ENCODE results near the gene KRT74.
A peak's percentile ranks its signal among the peaks of the same experiment; 100 is the strongest.

Gene KRT74

GRCh38 chr12:52573743-52574142 lies at the start of gene KRT74:
TSS of gene KRT74 (minus strand) at chr12:52573843. CDS start at chr12:52573777, 66 bp downstream.
- intact Hi-C loops (cut with DNase I) = no loop called here
- DNase-seq = no peak

GRCh38 chr12:52622349-52622748 lies 48.7 kb upstream of the KRT74 start:
- intact Hi-C loops (cut with DNase I) = no loop called here
- DNase-seq = peak in 1 of 42 donors; percentile 0

GRCh38 chr12:52618866-52619265 lies 45.2 kb upstream of the KRT74 start:
- peak in 2 of 42 donors; percentile 4 to 39 for DNase-seq
- intact Hi-C loops (cut with DNase I) = no loop called here

- peak in 1 of 42 donors; percentile 16 for DNase-seq
- intact Hi-C loops (cut with DNase I) = no loop called here
These were observed 44.6 kb upstream of the KRT74 start, which contains the start of gene KRT73 for GRCh38 chr12:52618216-52618615. TSS of gene KRT73 (minus strand) at chr12:52618559. CDS start at chr12:52618524, 35 bp downstream.

- intact Hi-C loops (cut with DNase I) = no loop called here
- DNase-seq = no peak
These were observed 43.8 kb upstream of the KRT74 start for GRCh38 chr12:52617403-52617785.

GRCh38 chr12:52616680-52617402 lies 43.2 kb upstream of the KRT74 start:
- DNase-seq = no peak
- intact Hi-C loops (cut with DNase I) = no loop called here

- intact Hi-C loops (cut with DNase I) = no loop called here
These were observed 42.3 kb upstream of the KRT74 start for GRCh38 chr12:52615912-52616311.

GRCh38 chr12:52615208-52615868 lies 41.7 kb upstream of the KRT74 start:
- intact Hi-C loops (cut with DNase I) = no loop called here
- peak in 2 of 42 donors; percentile 6 to 10 for DNase-seq

More at GRCh38 chr12:52615912-52616311, 42.3 kb upstream of the KRT74 start:
- no peak for DNase-seq

GRCh38 chr12:52614381-52615207 lies 41.0 kb upstream of the KRT74 start:
- intact Hi-C loops (cut with DNase I) = no loop called here
- peak in 2 of 42 donors; percentile 1 to 17 for DNase-seq

- DNase-seq = peak in 3 of 42 donors; percentile 3 to 29 (median 23)
- intact Hi-C loops (cut with DNase I) = no loop called here
These were observed 39.9 kb upstream of the KRT74 start for GRCh38 chr12:52613384-52614030.

- DNase-seq = peak in 2 of 42 donors; percentile 8 to 34
- intact Hi-C loops (cut with DNase I) = no loop called here
These were observed 39.1 kb upstream of the KRT74 start for GRCh38 chr12:52612431-52613383.

- intact Hi-C loops (cut with DNase I) = no loop called here
- DNase-seq = peak in 2 of 42 donors; percentile 13 to 29
These were observed 37.4 kb upstream of the KRT74 start for GRCh38 chr12:52611080-52611468.

- DNase-seq = peak in 1 of 42 donors; percentile 12
- intact Hi-C loops (cut with DNase I) = no loop called here
These were observed 35.4 kb upstream of the KRT74 start for GRCh38 chr12:52608826-52609630.

GRCh38 chr12:52608161-52608560 lies 34.5 kb upstream of the KRT74 start:
- intact Hi-C loops (cut with DNase I) = no loop called here

GRCh38 chr12:52607314-52607713 lies 33.7 kb upstream of the KRT74 start:
- intact Hi-C loops (cut with DNase I) = no loop called here

More at GRCh38 chr12:52608161-52608560, 34.5 kb upstream of the KRT74 start:
- peak in 1 of 42 donors; percentile 13 for DNase-seq

GRCh38 chr12:52606581-52607218 lies 33.1 kb upstream of the KRT74 start:
- intact Hi-C loops (cut with DNase I) = no loop called here
- peak in 1 of 42 donors; percentile 14 for DNase-seq

More at GRCh38 chr12:52607314-52607713, 33.7 kb upstream of the KRT74 start:
- no peak for DNase-seq
